Measurements from ENCODE around the gene TBC1D1. TPM values are rescaled to one million over a fixed set of nuclear protein-coding genes. Genes with fewer than 3 reads are reported as not detected.

Gene TBC1D1
- polyA plus RNA-seq, 3 donors = 23.3 to 70.0 (median 31.5) TPM

- no peaks in the 10 kb centered on the region for H3K27me3 Mint-ChIP-seq (ENCODE audit: low read depth in 3 of 3)
- DNase-seq = no peak
- Histone ChIP-seq H3K4me2 (replicated peaks; ENCODE audit: extremely low read depth, low read length, poor library complexity, severe bottlenecking) (no peak overlapping the region), H3K4me3 (replicated peaks in 1 of 3; ENCODE audit: low read depth in 2 of 3, low read length in 3 of 3) (no peak overlapping the region), H3K4me1 (ENCODE audit: control insufficient read depth in 1 of 2, insufficient read depth in 2 of 2, low read length in 2 of 2) (no peaks in the 10 kb centered on the region), H2AFZ (ENCODE audit: insufficient read depth, low read depth, low read length, poor library complexity, severe bottlenecking) (no peak overlapping the region), H3K79me2 (ENCODE audit: insufficient read depth, low read length) (peaks cover 100% of the 10 kb centered on the region), H3K27me3 (ENCODE audit: control insufficient read depth in 2 of 2, insufficient read depth in 2 of 2, low read length in 2 of 2) (no peaks in the 10 kb centered on the region), H3K9ac (ENCODE audit: insufficient read depth, low read length, poor library complexity, severe bottlenecking) (no peak overlapping the region), H3K9me3 (replicated peaks in 1 of 2; ENCODE audit: control insufficient read depth in 1 of 2, insufficient read depth in 1 of 2, low read length in 2 of 2) (no peaks in the 10 kb centered on the region), H4K20me1 (ENCODE audit: insufficient read depth, low read length) (peaks cover 81% of the 10 kb centered on the region), H3K27ac (ENCODE audit: low read depth in 1 of 2, low read length in 2 of 2) (peak overlapping the region in 1 of 2 donors; percentile 37), H3K36me3 (replicated peaks in 1 of 2; ENCODE audit: control insufficient read depth in 1 of 2, insufficient read depth in 2 of 2, low read length in 2 of 2) (peaks cover 12 to 16% of the 10 kb centered on the region in 2 donors)
- intact Hi-C loops (cut with micrococcal nuclease) = no loop called here
- H3K36me3 Mint-ChIP-seq = peaks cover 15 to 23% of the 10 kb centered on the region in 2 donors
- no peaks in the 10 kb centered on the region for H3K9me3 Mint-ChIP-seq
- peak overlapping the region in 3 of 7 donors; percentile 20 to 76 (median 63) for H3K27ac Mint-ChIP-seq
- TF ChIP-seq, protein P1, sequence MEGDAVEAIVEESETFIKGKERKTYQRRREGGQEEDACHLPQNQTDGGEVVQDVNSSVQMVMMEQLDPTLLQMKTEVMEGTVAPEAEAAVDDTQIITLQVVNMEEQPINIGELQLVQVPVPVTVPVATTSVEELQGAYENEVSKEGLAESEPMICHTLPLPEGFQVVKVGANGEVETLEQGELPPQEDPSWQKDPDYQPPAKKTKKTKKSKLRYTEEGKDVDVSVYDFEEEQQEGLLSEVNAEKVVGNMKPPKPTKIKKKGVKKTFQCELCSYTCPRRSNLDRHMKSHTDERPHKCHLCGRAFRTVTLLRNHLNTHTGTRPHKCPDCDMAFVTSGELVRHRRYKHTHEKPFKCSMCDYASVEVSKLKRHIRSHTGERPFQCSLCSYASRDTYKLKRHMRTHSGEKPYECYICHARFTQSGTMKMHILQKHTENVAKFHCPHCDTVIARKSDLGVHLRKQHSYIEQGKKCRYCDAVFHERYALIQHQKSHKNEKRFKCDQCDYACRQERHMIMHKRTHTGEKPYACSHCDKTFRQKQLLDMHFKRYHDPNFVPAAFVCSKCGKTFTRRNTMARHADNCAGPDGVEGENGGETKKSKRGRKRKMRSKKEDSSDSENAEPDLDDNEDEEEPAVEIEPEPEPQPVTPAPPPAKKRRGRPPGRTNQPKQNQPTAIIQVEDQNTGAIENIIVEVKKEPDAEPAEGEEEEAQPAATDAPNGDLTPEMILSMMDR (IDR thresholded peaks at IDR 0.05) = no peak
- H3K4me3 Mint-ChIP-seq = no peak overlapping the region
- H3K4me1 Mint-ChIP-seq = peaks cover 28% of the 10 kb centered on the region
- 100% methylated on average over 1 of the region's 3 CpGs for WGBS (ENCODE audit: insufficient coverage)
Measured at GRCh38 chr4:38009949-38010348, 119.1 kb downstream of the TBC1D1 start.

DNA sequence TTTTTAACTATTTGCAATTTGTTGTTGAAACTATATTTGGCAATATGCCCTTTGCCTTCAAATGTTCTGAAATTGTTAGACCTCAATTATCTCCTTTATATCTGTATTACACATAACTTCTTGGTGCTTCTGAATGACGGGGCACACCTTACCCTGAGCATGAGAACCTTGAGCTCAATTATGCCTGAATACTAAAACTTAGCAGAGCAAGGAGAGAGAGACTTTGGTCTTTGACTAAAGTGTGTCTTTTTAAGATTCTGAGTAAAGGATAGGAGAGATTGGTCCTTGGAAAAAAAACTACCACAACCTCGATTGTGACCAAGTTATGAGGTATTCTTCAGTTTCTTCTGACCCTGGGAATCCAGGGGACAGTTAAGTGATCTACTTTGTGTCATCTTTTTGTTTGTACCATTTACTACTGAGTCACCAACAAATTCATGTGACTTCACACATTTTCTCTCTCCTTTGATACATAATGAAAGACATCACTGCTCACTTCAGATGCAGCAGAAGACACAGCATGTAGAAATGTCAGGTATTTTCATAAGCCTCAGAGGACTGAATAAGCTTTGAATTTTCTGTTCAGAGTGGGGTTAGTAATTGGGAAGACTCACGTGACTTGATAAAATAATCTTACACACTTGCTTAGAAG, 120.8 kb downstream of the TBC1D1 start:
- Mint-ChIP-seq H3K4me3 (no peak overlapping the region), H3K27me3 (ENCODE audit: low read depth in 3 of 3) (no peaks in the 10 kb centered on the region), H3K9me3 (no peaks in the 10 kb centered on the region), H3K4me1 (peaks cover 21% of the 10 kb centered on the region), H3K36me3 (peaks cover 31 to 38% of the 10 kb centered on the region in 2 donors), H3K27ac (peak overlapping the region in 2 of 7 donors; percentile 9 to 52)
- H3K27ac ChIP-seq (ENCODE audit: low read depth in 1 of 2, low read length in 2 of 2) = peak overlapping the region in 1 of 2 donors; percentile 44
- WGBS (ENCODE audit: insufficient coverage) = no CpG with 5 or more reads among the region's 3 CpGs
- H4K20me1 ChIP-seq (ENCODE audit: insufficient read depth, low read length) = peaks cover 76% of the 10 kb centered on the region
- H3K79me2 ChIP-seq (ENCODE audit: insufficient read depth, low read length) = peaks cover 96% of the 10 kb centered on the region
- H3K4me1 ChIP-seq (ENCODE audit: control insufficient read depth in 1 of 2, insufficient read depth in 2 of 2, low read length in 2 of 2) = no peaks in the 10 kb centered on the region
- H3K36me3 ChIP-seq (replicated peaks in 1 of 2; ENCODE audit: control insufficient read depth in 1 of 2, insufficient read depth in 2 of 2, low read length in 2 of 2) = peaks cover 28 to 33% of the 10 kb centered on the region in 2 donors
- no peak overlapping the region for H3K9ac ChIP-seq (ENCODE audit: insufficient read depth, low read length, poor library complexity, severe bottlenecking)
- TF ChIP-seq, protein P1 (IDR thresholded peaks at IDR 0.05) = no peak
- DNase-seq = no peak
- H3K4me2 ChIP-seq (replicated peaks; ENCODE audit: extremely low read depth, low read length, poor library complexity, severe bottlenecking) = no peak overlapping the region
- H3K4me3 ChIP-seq (replicated peaks in 1 of 3; ENCODE audit: low read depth in 2 of 3, low read length in 3 of 3) = no peak overlapping the region
- H2AFZ ChIP-seq (ENCODE audit: insufficient read depth, low read depth, low read length, poor library complexity, severe bottlenecking) = no peak overlapping the region
- intact Hi-C loops (cut with micrococcal nuclease) = no loop called here
- no peaks in the 10 kb centered on the region for H3K9me3 ChIP-seq (replicated peaks in 1 of 2; ENCODE audit: control insufficient read depth in 1 of 2, insufficient read depth in 1 of 2, low read length in 2 of 2)
- H3K27me3 ChIP-seq (ENCODE audit: control insufficient read depth in 2 of 2, insufficient read depth in 2 of 2, low read length in 2 of 2) = no peaks in the 10 kb centered on the region

All from CD14-positive monocyte (primary cell).